HL-60 (cell line): ENCODE measurements around the gene ETV5.

Experiments used
- GABPA ChIP-seq: IDR thresholded peaks from 2 replicates; pipeline ENCODE4 v1.6.1; 2012; ENCODE audit warnings: low read depth
- POLR2AphosphoS5 ChIP-seq: IDR thresholded peaks from 2 replicates; pipeline ENCODE4 v1.6.1; 2012; ENCODE audit warnings: low read depth
- REST ChIP-seq: IDR thresholded peaks from 2 replicates; pipeline ENCODE4 v1.6.1; 2012; ENCODE audit warnings: low read depth; ENCODE audit not compliant: insufficient replicate concordance
- SPI1 ChIP-seq: IDR thresholded peaks from 2 replicates; pipeline ENCODE4 v1.6.1; 2012; ENCODE audit warnings: low read depth, mild to moderate bottlenecking, borderline replicate concordance
- TF ChIP-seq, protein P1 (sequence below): IDR thresholded peaks from one replicate; pipeline ENCODE4 v1.5.1; 2011; ENCODE audit warnings: low read length, control low read depth, inconsistent platforms; ENCODE audit not compliant: insufficient read depth

- no peak for TF ChIP-seq POLR2AphosphoS5
- TF ChIP-seq, protein P1, sequence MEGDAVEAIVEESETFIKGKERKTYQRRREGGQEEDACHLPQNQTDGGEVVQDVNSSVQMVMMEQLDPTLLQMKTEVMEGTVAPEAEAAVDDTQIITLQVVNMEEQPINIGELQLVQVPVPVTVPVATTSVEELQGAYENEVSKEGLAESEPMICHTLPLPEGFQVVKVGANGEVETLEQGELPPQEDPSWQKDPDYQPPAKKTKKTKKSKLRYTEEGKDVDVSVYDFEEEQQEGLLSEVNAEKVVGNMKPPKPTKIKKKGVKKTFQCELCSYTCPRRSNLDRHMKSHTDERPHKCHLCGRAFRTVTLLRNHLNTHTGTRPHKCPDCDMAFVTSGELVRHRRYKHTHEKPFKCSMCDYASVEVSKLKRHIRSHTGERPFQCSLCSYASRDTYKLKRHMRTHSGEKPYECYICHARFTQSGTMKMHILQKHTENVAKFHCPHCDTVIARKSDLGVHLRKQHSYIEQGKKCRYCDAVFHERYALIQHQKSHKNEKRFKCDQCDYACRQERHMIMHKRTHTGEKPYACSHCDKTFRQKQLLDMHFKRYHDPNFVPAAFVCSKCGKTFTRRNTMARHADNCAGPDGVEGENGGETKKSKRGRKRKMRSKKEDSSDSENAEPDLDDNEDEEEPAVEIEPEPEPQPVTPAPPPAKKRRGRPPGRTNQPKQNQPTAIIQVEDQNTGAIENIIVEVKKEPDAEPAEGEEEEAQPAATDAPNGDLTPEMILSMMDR, result no peak
- TF ChIP-seq GABPA, result no peak
- TF ChIP-seq REST, result no peak
- TF ChIP-seq SPI1, result no peak
These were observed 25.1 kb upstream of the ETV5 start for GRCh38 chr3:186133980-186134379.
